RWPE2 (cell line): Measurements from ENCODE around the gene WDR93.

ENCODE experiments used
- ATAC-seq: fragments of 200-7000 bp; cut with Tn5 transposase; 3 replicates; pipeline ENCODE4 v1.9.1; 2021; ENCODE audit warnings: low read depth
- DNase-seq: peaks from one replicate; pipeline ENCODE4 v3.0.0-alpha.2; 2020; ENCODE audit warnings: low spot score
- H3K27ac ChIP-seq: fragments of 450-650 bp; 2 replicates; pipeline ENCODE4 v1.5.1; 2017; ENCODE audit warnings: mild to moderate bottlenecking; ENCODE audit not compliant: poor library complexity, severe bottlenecking
- H3K27me3 ChIP-seq: fragments of 250-450 bp; sonication (Bioruptor Pico); 2 replicates; pipeline ENCODE4 v1.5.1; 2021; ENCODE audit warnings: mild to moderate bottlenecking, moderate library complexity; ENCODE audit not compliant: insufficient read depth, poor library complexity, severe bottlenecking
- H3K36me3 ChIP-seq: fragments of 250-450 bp; sonication (Bioruptor Pico); 2 replicates; pipeline ENCODE4 v1.5.1; 2020; ENCODE audit warnings: low read depth, mild to moderate bottlenecking, moderate library complexity
- H3K4me1 ChIP-seq: fragments of 250-450 bp; sonication (Bioruptor Pico); 2 replicates; pipeline ENCODE4 v1.5.1; 2021; ENCODE audit warnings: mild to moderate bottlenecking, moderate library complexity; ENCODE audit not compliant: insufficient read depth, poor library complexity, severe bottlenecking
- H3K4me3 ChIP-seq: fragments of 250-450 bp; sonication (Bioruptor Pico); 2 replicates; pipeline ENCODE4 v1.5.1; 2021; ENCODE audit warnings: mild to moderate bottlenecking, moderate library complexity; ENCODE audit not compliant: severe bottlenecking
- H3K9me3 ChIP-seq: fragments of 250-450 bp; sonication (Bioruptor Pico); 2 replicates; pipeline ENCODE4 v1.5.1; 2021; ENCODE audit warnings: mild to moderate bottlenecking, moderate library complexity; ENCODE audit not compliant: severe bottlenecking
- TF ChIP-seq, protein P1 (sequence below): fragments of 450-650 bp; IDR thresholded peaks from one replicate; pipeline ENCODE4 v1.5.1; 2017; ENCODE audit warnings: mild to moderate bottlenecking, moderate library complexity; ENCODE audit not compliant: poor library complexity, severe bottlenecking

Gene WDR93

DNA sequence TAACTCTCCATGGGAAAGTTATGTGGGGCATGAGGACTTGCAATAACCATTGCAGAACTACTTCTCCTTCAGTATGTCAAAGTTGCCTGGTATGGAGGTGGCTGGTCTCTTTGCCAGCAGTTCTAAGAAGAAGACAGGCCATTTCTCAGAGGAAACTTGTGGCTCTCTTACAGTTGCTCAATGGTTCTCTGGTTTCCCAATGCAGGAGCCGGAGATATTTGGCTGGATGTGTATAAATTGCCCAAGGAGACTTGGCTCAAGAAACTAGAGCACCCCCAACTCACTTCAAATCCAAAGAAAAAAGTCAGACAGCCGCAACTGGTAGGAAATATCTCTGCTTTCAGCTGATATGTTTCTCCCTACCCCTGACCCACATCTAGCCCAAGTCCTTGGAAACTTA is 24.2 kb downstream of the WDR93 start:
- Histone ChIP-seq H3K4me3 (no peak overlapping the region), H3K27me3 (no peaks in the 10 kb centered on the region), H3K36me3 (no peaks in the 10 kb centered on the region), H3K4me1 (no peaks in the 10 kb centered on the region), H3K27ac (no peak overlapping the region), H3K9me3 (no peaks in the 10 kb centered on the region)
- no peak for DNase-seq
- ATAC-seq: no peak
- TF ChIP-seq, protein P1, sequence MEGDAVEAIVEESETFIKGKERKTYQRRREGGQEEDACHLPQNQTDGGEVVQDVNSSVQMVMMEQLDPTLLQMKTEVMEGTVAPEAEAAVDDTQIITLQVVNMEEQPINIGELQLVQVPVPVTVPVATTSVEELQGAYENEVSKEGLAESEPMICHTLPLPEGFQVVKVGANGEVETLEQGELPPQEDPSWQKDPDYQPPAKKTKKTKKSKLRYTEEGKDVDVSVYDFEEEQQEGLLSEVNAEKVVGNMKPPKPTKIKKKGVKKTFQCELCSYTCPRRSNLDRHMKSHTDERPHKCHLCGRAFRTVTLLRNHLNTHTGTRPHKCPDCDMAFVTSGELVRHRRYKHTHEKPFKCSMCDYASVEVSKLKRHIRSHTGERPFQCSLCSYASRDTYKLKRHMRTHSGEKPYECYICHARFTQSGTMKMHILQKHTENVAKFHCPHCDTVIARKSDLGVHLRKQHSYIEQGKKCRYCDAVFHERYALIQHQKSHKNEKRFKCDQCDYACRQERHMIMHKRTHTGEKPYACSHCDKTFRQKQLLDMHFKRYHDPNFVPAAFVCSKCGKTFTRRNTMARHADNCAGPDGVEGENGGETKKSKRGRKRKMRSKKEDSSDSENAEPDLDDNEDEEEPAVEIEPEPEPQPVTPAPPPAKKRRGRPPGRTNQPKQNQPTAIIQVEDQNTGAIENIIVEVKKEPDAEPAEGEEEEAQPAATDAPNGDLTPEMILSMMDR: no peak

DNA sequence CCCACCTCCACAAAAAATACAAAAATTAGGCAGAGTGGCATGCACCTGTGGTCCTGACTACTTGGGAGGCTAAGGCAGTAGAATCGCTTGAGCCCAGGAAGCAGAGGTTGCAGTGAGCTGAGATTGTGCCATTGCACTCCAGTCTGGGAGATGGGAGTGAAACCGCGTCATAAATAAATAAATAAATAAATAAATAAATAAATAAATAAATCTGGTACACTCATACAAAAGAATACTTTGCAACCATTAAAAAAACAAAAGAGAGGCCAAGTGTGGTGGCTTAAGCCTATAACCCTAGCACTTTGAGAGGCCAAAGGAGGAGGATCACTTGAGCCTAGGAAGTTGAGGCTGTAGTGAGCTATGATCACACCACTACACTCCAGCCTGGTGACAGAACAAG is 32.4 kb downstream of the WDR93 start:
- Histone ChIP-seq H3K9me3 (peaks cover 3% of the 10 kb centered on the region), H3K4me1 (no peaks in the 10 kb centered on the region), H3K27ac (no peak overlapping the region), H3K4me3 (no peak overlapping the region), H3K27me3 (no peaks in the 10 kb centered on the region), H3K36me3 (no peaks in the 10 kb centered on the region)
- no peak for ATAC-seq
- DNase-seq: no peak
- TF ChIP-seq, protein P1: no peak

DNA sequence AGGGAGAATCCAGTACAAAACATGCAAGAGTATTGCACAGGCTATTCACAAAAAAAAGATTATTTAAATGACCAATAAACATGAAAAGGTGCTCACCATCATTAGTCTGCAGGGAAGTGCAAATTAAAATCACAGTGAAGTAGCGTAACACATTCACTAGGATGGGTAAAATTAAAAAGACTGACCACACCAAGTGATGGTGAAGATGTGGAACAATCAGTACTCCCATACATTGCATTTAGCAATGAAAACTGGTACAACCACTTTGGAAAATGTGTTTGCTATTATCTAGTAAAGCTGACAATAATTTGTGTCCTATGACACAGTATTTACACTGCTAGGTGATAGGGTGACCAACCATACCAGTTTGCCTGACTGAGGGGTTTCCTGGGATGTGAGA is 34.0 kb downstream of the WDR93 start:
- Histone ChIP-seq H3K27me3 (no peaks in the 10 kb centered on the region), H3K9me3 (peaks cover 3% of the 10 kb centered on the region), H3K36me3 (no peaks in the 10 kb centered on the region), H3K4me1 (no peaks in the 10 kb centered on the region), H3K4me3 (no peak overlapping the region), H3K27ac (no peak overlapping the region)
- DNase-seq (no peak), ATAC-seq (no peak)
- TF ChIP-seq, protein P1: no peak

DNA sequence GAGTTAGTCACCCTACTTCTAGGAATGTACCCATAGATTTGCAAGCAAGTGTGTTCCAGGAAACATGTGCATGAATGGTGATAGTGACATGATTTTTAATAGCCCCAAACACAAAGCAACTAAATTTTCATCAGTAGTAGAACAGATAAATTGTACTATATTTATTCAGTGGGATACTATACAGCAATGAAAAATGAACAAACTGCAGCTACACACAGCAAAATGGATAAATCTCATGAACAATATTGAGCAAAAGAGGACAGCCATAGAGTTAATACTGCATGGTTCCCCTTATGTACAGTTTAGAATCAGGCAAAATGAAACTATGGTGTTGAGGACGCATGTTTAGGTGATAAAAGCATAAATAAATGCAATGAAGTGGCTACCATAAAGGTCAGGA is 34.5 kb downstream of the WDR93 start:
- Histone ChIP-seq H3K9me3 (peaks cover 3% of the 10 kb centered on the region), H3K27me3 (no peaks in the 10 kb centered on the region), H3K36me3 (no peaks in the 10 kb centered on the region), H3K4me1 (no peaks in the 10 kb centered on the region), H3K4me3 (no peak overlapping the region), H3K27ac (no peak overlapping the region)
- DNase-seq: no peak
- ATAC-seq: no peak
- TF ChIP-seq, protein P1: no peak

DNA sequence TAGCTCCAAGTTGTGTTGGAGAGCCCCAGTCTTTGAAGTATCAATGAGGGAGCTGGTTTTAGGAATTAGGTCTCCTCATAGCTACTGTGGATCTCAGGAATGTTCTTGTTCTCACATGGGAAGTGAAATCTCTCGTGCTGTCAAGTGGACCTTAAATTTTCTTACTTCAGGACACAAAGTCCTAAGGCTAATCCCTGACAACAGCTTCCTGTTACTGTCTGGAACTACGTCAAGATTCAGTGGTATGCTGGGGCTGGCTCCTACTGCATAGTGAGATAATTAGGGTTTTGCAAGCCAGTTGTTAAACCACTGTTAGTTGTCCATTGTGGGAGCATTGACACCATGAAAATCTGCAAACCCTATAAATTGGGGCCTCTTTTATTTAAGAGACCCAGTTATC is 37.6 kb downstream of the WDR93 start:
- ATAC-seq (peak; percentile 28; the same call in 1 of the 3 replicates), DNase-seq (no peak)
- Histone ChIP-seq H3K36me3 (no peaks in the 10 kb centered on the region), H3K4me1 (no peaks in the 10 kb centered on the region), H3K27me3 (no peaks in the 10 kb centered on the region), H3K4me3 (no peak overlapping the region), H3K9me3 (no peaks in the 10 kb centered on the region), H3K27ac (no peak overlapping the region)
- TF ChIP-seq, protein P1: no peak
